H9 (cell line): ENCODE data around the gene GOLT1A. TPM values are rescaled to one million over a fixed set of nuclear protein-coding genes. Genes with fewer than 3 reads are reported as not detected.
A peak's percentile ranks its signal among the peaks of the same experiment; 100 is the strongest.

Source experiments
- DNase-seq: peaks from one replicate; pipeline ENCODE4 v3.0.0-alpha.2; 2017
- H2AFZ ChIP-seq: one replicate; pipeline ENCODE4 v1.6.1; 2013; ENCODE audit warnings: mild to moderate bottlenecking, low read length, control low read depth, moderate library complexity
- H2AK5ac ChIP-seq: 2 replicates; pipeline ENCODE4 v1.6.1; 2013; ENCODE audit warnings: low read length, control low read depth, mixed read lengths; ENCODE audit not compliant: insufficient read length
- H2BK120ac ChIP-seq: one replicate; pipeline ENCODE4 v1.6.1; 2013; ENCODE audit warnings: low read depth, mild to moderate bottlenecking, low read length, control low read depth, inconsistent platforms; ENCODE audit not compliant: poor library complexity, severe bottlenecking
- H2BK12ac ChIP-seq: 2 replicates; pipeline ENCODE4 v1.6.1; 2013; ENCODE audit warnings: low read length, control low read depth, mixed read lengths, low read depth; ENCODE audit not compliant: insufficient read length
- H2BK15ac ChIP-seq: 2 replicates; pipeline ENCODE4 v1.6.1; 2013; ENCODE audit warnings: low read depth, low read length, control low read depth
- H2BK20ac ChIP-seq: one replicate; pipeline ENCODE4 v1.6.1; 2013; ENCODE audit warnings: low read depth, mild to moderate bottlenecking, low read length, control low read depth, inconsistent platforms; ENCODE audit not compliant: poor library complexity, severe bottlenecking
- H2BK5ac ChIP-seq: 2 replicates; pipeline ENCODE4 v1.6.1; 2013; ENCODE audit warnings: low read length, control low read depth, mixed read lengths; ENCODE audit not compliant: insufficient read length
- H3K14ac ChIP-seq: 2 replicates; pipeline ENCODE4 v1.6.1; 2013; ENCODE audit warnings: low read length, control low read depth; ENCODE audit not compliant: insufficient read depth
- H3K18ac ChIP-seq: 2 replicates; pipeline ENCODE4 v1.6.1; 2013; ENCODE audit warnings: low read depth, mild to moderate bottlenecking, mixed read lengths, low read length, control low read depth; ENCODE audit not compliant: insufficient read length
- H3K23ac ChIP-seq: 2 replicates; pipeline ENCODE4 v1.6.1; 2013; ENCODE audit warnings: low read length, control low read depth, mixed read lengths, low read depth; ENCODE audit not compliant: insufficient read length
- H3K23me2 ChIP-seq: 2 replicates; pipeline ENCODE4 v1.6.1; 2013; ENCODE audit warnings: low read depth, mild to moderate bottlenecking, mixed read lengths, low read length, control low read depth; ENCODE audit not compliant: insufficient read length, poor library complexity, severe bottlenecking
- H3K27ac ChIP-seq: 2 replicates; pipeline ENCODE4 v1.5.1; 2013; ENCODE audit warnings: low read length, control low read depth, mixed read lengths, low read depth; ENCODE audit not compliant: insufficient read length
- H3K27me3 ChIP-seq: 2 replicates; pipeline ENCODE4 v1.6.1; 2013; ENCODE audit warnings: low read length, control low read depth, inconsistent platforms; ENCODE audit not compliant: insufficient read depth
- H3K4ac ChIP-seq: 2 replicates; pipeline ENCODE4 v1.6.1; 2013; ENCODE audit warnings: low read depth, mild to moderate bottlenecking, control low read depth, inconsistent platforms, low read length, moderate library complexity
- H3K4me1 ChIP-seq: 2 replicates; pipeline ENCODE4 v1.6.1; 2013; ENCODE audit warnings: low read length, control low read depth, inconsistent platforms; ENCODE audit not compliant: insufficient read depth
- H3K4me2 ChIP-seq: 2 replicates; pipeline ENCODE4 v1.6.1; 2013; ENCODE audit warnings: low read length, control low read depth, mixed read lengths; ENCODE audit not compliant: insufficient read length, insufficient read depth
- H3K56ac ChIP-seq: 2 replicates; pipeline ENCODE4 v1.6.1; 2013; ENCODE audit warnings: low read depth, mild to moderate bottlenecking, mixed read lengths, low read length, control low read depth; ENCODE audit not compliant: insufficient read length
- H3K79me1 ChIP-seq: 2 replicates; pipeline ENCODE4 v1.6.1; 2013; ENCODE audit warnings: low read depth, mild to moderate bottlenecking, moderate library complexity, low read length, control low read depth, inconsistent platforms; ENCODE audit not compliant: insufficient read depth, poor library complexity, severe bottlenecking
- H3K79me2 ChIP-seq: 2 replicates; pipeline ENCODE4 v1.6.1; 2013; ENCODE audit warnings: low read length, control low read depth, inconsistent platforms; ENCODE audit not compliant: insufficient read depth
- H3K9ac ChIP-seq: 2 replicates; pipeline ENCODE4 v1.6.1; 2013; ENCODE audit warnings: low read length, control low read depth, mixed read lengths; ENCODE audit not compliant: insufficient read length; ENCODE audit errors: extremely low read depth
- H3K9me3 ChIP-seq: one replicate; pipeline ENCODE4 v1.6.1; 2013; ENCODE audit warnings: low read depth, low read length, inconsistent platforms; ENCODE audit not compliant: control insufficient read depth
- H3T11ph ChIP-seq: one replicate; pipeline ENCODE4 v1.6.1; 2013; ENCODE audit warnings: mild to moderate bottlenecking, low read length, control low read depth, inconsistent platforms
- H4K20me1 ChIP-seq: one replicate; pipeline ENCODE4 v1.6.1; 2013; ENCODE audit not compliant: control insufficient read depth, insufficient read length, insufficient read depth
- H4K5ac ChIP-seq: 2 replicates; pipeline ENCODE4 v1.6.1; 2013; ENCODE audit warnings: low read depth, mild to moderate bottlenecking, mixed read lengths, low read length, control low read depth; ENCODE audit not compliant: insufficient read length
- H4K8ac ChIP-seq: replicated peaks from 2 replicates; pipeline ENCODE4 v1.6.1; 2013; ENCODE audit warnings: low read length, control low read depth, mixed read lengths, low read depth; ENCODE audit not compliant: insufficient read length
- H4K91ac ChIP-seq: 2 replicates; pipeline ENCODE4 v1.6.1; 2013; ENCODE audit warnings: low read depth, mild to moderate bottlenecking, moderate library complexity, mixed read lengths, low read length, control low read depth; ENCODE audit not compliant: insufficient read length
- H3K27ac Mint-ChIP-seq, 3 experiments: 2 replicates in 2 of 3; 3 replicates in 1 of 3; pipeline ENCODE4 v1.8.0; 2020 to 2021; ENCODE audit warnings: mixed read lengths in 3 of 3, mild to moderate bottlenecking in 1 of 3, moderate library complexity in 1 of 3
- H3K27me3 Mint-ChIP-seq: 2 replicates; pipeline ENCODE4 v1.8.0; 2021; ENCODE audit warnings: low read depth, mild to moderate bottlenecking, moderate library complexity, mixed read lengths
- H3K36me3 Mint-ChIP-seq, 3 experiments: 2 replicates in 2 of 3; 3 replicates in 1 of 3; pipeline ENCODE4 v1.8.0; 2020 to 2021; ENCODE audit warnings: low read depth in 3 of 3, mixed read lengths in 3 of 3; ENCODE audit not compliant: insufficient read depth in 1 of 3
- H3K4me1 Mint-ChIP-seq, 2 experiments: 2 replicates each; pipeline ENCODE4 v1.8.0; 2020; ENCODE audit warnings: mixed read lengths in 2 of 2
- H3K4me3 Mint-ChIP-seq, 2 experiments: 2 replicates in 1 of 2; 3 replicates in 1 of 2; pipeline ENCODE4 v1.8.0; 2020 to 2021; ENCODE audit warnings: mild to moderate bottlenecking in 2 of 2, mixed read lengths in 2 of 2, moderate library complexity in 1 of 2
- H3K9me3 Mint-ChIP-seq, 2 experiments: 2 replicates in 1 of 2; 3 replicates in 1 of 2; pipeline ENCODE4 v1.8.0; 2020; ENCODE audit warnings: mild to moderate bottlenecking in 2 of 2, mixed read lengths in 2 of 2, moderate library complexity in 1 of 2
- CTCF ChIP-seq: fragments of 200-600 bp; sonication (generic); conservative IDR thresholded peaks from 3 replicates; pipeline ENCODE4 v1.8.0; 2021; ENCODE audit warnings: antibody characterized with exemption, mild to moderate bottlenecking
- WGBS: extraction: QIAGEN DNeasy Blood & Tissue Kit; methylation state at CpG from one replicate; pipeline ENCODE4 v1.1.7; 2013; ENCODE audit warnings: missing lambda C conversion rate, low lambda C conversion rate, mixed read lengths; ENCODE audit not compliant: insufficient read length; ENCODE audit errors: extremely low coverage; 5-methylcytosine and 5-hydroxymethylcytosine counted together
- total RNA-seq: library from RNA; stranded (reverse); gene quantifications from 2 replicates; pipeline ENCODE4 v1.2.1, GENCODE V29; 2021

The GOLT1A gene
- total RNA-seq, 1 experiment from 2014 or later: 4.2 TPM

DNA sequence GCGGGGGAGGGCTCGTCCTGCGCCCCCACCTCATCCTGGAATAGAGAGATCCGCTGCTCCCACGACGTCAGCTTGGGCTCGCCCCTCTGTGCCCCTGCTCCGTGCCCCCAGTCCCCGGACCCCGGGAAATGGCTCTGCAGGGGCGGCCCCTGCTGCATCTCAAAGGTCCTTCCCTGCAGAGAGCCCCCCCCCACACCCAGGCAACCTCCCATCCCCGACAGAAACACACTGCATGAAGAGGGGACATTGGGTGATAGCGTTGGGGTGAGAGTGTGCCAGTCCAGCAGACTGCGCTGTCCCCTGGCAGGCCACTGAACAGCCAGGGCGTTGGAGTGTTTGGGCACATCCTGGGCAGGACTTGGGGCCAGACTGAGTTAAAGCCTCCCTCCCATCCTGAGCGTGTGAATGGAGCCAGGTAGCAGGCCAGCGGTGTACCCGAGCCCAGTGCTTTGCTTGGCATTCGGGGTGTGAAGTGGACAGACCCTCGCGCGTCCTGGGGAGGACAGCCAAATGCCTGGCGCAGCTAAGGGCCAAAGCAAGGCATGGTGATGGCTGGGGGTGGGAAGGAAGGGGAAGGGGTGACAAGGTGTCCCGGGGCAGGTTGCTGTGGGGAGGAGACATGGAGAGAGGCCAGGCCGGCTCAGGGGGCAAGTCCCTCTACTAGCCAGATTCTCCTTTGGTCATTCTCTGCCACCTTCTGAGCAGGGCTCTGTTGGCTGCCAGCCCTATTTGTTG is 61.3 kb downstream of the GOLT1A start:
- H2AK5ac ChIP-seq: no peak overlapping the region
- Mint-ChIP-seq H3K27me3 (peaks cover 48% of the 10 kb centered on the region), H3K27ac (no peak overlapping the region), H3K4me1 (peaks cover 36 to 41% of the 10 kb centered on the region in 2 experiments), H3K36me3 (no peaks in the 10 kb centered on the region; a peak in 1 of 7 replicates), H3K4me3 (peak overlapping the region; percentile 68 to 83), H3K9me3 (no peaks in the 10 kb centered on the region; a peak in 1 of 5 replicates)
- H2BK12ac ChIP-seq: no peak overlapping the region
- TF ChIP-seq CTCF: no peak
- no peak overlapping the region for H2BK15ac ChIP-seq
- H2BK20ac ChIP-seq: no peak overlapping the region
- peak overlapping the region; percentile 73; the same call in 1 of the 2 replicates for H3K14ac ChIP-seq
- H4K5ac ChIP-seq: no peak overlapping the region
- no peaks in the 10 kb centered on the region for H3K9me3 ChIP-seq
- H3K4ac ChIP-seq: no peak overlapping the region
- H3K23me2 ChIP-seq: peaks cover 6% of the 10 kb centered on the region
- peaks cover 4% of the 10 kb centered on the region; the same call in 1 of the 2 replicates for H3K4me1 ChIP-seq
- WGBS: no CpG with 5 or more reads among the region's 25 CpGs
- no peak overlapping the region for H2AFZ ChIP-seq
- no peak for DNase-seq
- no peak overlapping the region for H3K27ac ChIP-seq
- no peaks in the 10 kb centered on the region for H4K20me1 ChIP-seq
- H2BK5ac ChIP-seq: no peak overlapping the region
- no peak overlapping the region for H3K23ac ChIP-seq
- no peak overlapping the region for H3K9ac ChIP-seq
- H3K27me3 ChIP-seq: no peaks in the 10 kb centered on the region; the same call in 1 of the 2 replicates
- H3K79me1 ChIP-seq: no peaks in the 10 kb centered on the region
- H3T11ph ChIP-seq: no peak overlapping the region
- no peak overlapping the region for H2BK120ac ChIP-seq
- H3K4me2 ChIP-seq: peak overlapping the region; percentile 46
- H3K79me2 ChIP-seq: no peaks in the 10 kb centered on the region
- no peak overlapping the region for H4K8ac ChIP-seq
- no peak overlapping the region for H4K91ac ChIP-seq
- H3K56ac ChIP-seq: no peak overlapping the region
- H3K18ac ChIP-seq: peak overlapping the region; percentile 33
